HG03558 (cell line): Measurements from ENCODE around the gene SCYGR1.
"Not testable (repeated sequence)": the region's sequence is repeated elsewhere in the genome, so short reads cannot be mapped to it uniquely, and the experiment has no call there.

Experiments
- ATAC-seq: cut with Tn5 transposase; IDR thresholded peaks from one replicate; pipeline ENCODE4 v1.9.1; 2021; ENCODE audit warnings: moderate number of reproducible peaks; ENCODE audit not compliant: unreplicated experiment; ENCODE audit errors: extremely low read depth

SCYGR1 gene

GRCh38 chr2:227387583-227387982 lies at the start of gene SCYGR1:
SCYGR1 (minus strand) TSS chr2:227387949; CDS start chr2:227387949, 0 bp downstream.
- not testable (repeated sequence) for ATAC-seq

GRCh38 chr2:227436436-227437174 lies 48.9 kb upstream of the SCYGR1 start:
- no peak for ATAC-seq

- no peak for ATAC-seq
Observed at GRCh38 chr2:227433171-227433570, 45.4 kb upstream of the SCYGR1 start.

GRCh38 chr2:227430639-227431038 lies 42.9 kb upstream of the SCYGR1 start:
- ATAC-seq, result no peak

- no peak for ATAC-seq
Observed at GRCh38 chr2:227428731-227429285, 41.1 kb upstream of the SCYGR1 start.

- ATAC-seq, result no peak
Observed at GRCh38 chr2:227423656-227424499, 36.1 kb upstream of the SCYGR1 start.

GRCh38 chr2:227420087-227421052 lies 32.6 kb upstream of the SCYGR1 start:
- ATAC-seq, result no peak

GRCh38 chr2:227416701-227417100 lies 29.0 kb upstream of the SCYGR1 start:
- ATAC-seq, result no peak

GRCh38 chr2:227415538-227416424 lies 28.0 kb upstream of the SCYGR1 start:
- no peak for ATAC-seq

- ATAC-seq, result no peak
Observed at GRCh38 chr2:227414846-227415245, 27.1 kb upstream of the SCYGR1 start.

GRCh38 chr2:227413371-227413770 lies 25.6 kb upstream of the SCYGR1 start:
- no peak for ATAC-seq

- no peak for ATAC-seq
Observed at GRCh38 chr2:227412877-227413276, 25.1 kb upstream of the SCYGR1 start.

- ATAC-seq, result no peak
Observed at GRCh38 chr2:227411990-227412350, 24.2 kb upstream of the SCYGR1 start.

GRCh38 chr2:227411320-227411989 lies 23.7 kb upstream of the SCYGR1 start:
- peak; percentile 69 for ATAC-seq

- ATAC-seq, result no peak
Observed at GRCh38 chr2:227410191-227410590, 22.4 kb upstream of the SCYGR1 start.

GRCh38 chr2:227407591-227408151 lies 19.9 kb upstream of the SCYGR1 start:
- no peak for ATAC-seq

GRCh38 chr2:227406177-227407031 lies 18.7 kb upstream of the SCYGR1 start:
- no peak for ATAC-seq
